ENCODE measurements around the gene SLC38A11. TPM values are rescaled to one million over a fixed set of nuclear protein-coding genes. Genes with fewer than 3 reads are reported as not detected.

The SLC38A11 gene
- polyA plus RNA-seq, 1 donor (not counting 4 experiments of a cell fraction or from before 2014, with no cell fraction given) = not detected

DNA sequence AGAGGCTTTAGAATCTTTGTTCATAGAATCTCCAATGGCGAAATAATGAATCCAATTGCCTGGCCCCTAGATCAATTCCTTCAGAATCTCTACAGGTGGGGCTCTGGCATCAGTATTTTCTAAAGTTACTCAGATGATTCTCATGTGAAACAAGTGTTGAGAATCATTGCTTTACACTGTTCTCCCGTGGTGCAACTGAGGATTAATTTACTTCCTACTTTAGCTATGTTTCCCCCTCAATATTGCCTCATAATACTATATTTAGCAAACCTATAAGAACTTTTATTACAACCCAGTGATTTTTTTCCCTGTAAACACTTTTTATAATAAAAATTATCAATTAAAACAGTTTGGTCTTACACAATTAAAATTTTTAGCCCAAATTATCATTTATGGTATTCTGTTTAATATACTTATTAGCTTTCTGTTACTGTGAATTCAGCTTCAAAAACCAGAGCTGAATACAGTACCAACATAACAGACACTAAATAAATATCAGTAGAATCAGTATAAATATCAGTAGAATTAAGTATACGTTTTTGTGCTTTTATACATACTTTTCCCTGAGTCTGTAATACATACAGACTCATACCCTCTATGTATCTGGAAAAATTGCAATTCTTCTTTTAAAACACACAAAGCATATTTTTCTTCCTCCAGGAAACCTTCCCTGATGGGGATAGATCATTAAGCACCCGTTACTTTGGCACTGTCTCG, 20.8 kb downstream of the SLC38A11 start:
- FAIRE-seq = no peak
- dilution Hi-C loops (cut with MboI; ENCODE audit: extremely low pct_ligation_motif_present, low sequenced_read_pairs) = no loop called here

DNA sequence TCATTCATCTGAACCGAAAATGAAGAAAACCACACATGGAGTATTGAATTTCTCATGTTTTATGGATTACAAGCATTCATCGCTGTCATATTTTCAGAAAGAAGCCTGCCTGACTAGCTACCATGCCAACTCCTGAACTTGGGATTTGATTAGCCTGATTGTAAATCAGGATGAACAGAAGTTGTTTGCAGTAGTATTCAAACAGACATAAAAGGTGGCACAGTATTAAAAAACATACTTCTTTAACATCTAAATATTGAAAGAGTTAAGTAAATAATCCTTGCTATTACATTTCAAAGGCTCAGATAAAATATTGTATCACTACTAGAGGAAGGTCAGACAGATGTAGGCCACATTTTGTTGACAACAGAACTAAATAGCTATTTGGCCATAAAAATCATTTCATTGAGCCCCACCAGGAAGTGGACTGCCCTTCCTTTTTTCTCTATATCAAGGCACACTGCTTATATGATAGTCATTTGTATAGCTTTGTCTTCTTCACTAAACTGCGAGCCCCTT, 21.6 kb downstream of the SLC38A11 start:
- no peak overlapping the region for H2AFZ ChIP-seq (ENCODE audit: control insufficient read depth, low read length)

More for the DNA sequence above, 20.8 kb downstream of the SLC38A11 start:
- Histone ChIP-seq H3K9me3 (ENCODE audit: control insufficient read depth, low read depth, low read length) (no peaks in the 10 kb centered on the region), H2AFZ (ENCODE audit: control insufficient read depth, low read length) (no peak overlapping the region), H3K36me3 (ENCODE audit: control insufficient read depth in 2 of 2, extremely low read depth in 1 of 2, insufficient read depth in 2 of 2, low read length in 2 of 2) (no peaks in the 10 kb centered on the region), H4K20me1 (ENCODE audit: control insufficient read depth, extremely low read depth, insufficient read depth, low read length) (no peaks in the 10 kb centered on the region), H3K9me1 (ENCODE audit: control insufficient read depth, extremely low read depth, insufficient read depth, low read length) (no peaks in the 10 kb centered on the region), H3K9ac (ENCODE audit: control insufficient read depth, extremely low read depth, insufficient read depth, low read length) (no peak overlapping the region), H3K27me3 (ENCODE audit: control insufficient read depth, extremely low read depth, insufficient read depth, low read length) (no peaks in the 10 kb centered on the region), H3K4me2 (ENCODE audit: control insufficient read depth, extremely low read depth, insufficient read depth, low read depth, low read length) (no peak overlapping the region), H3K4me1 (ENCODE audit: control insufficient read depth, extremely low read depth, insufficient read depth, low read length) (no peaks in the 10 kb centered on the region), H3K79me2 (ENCODE audit: control insufficient read depth, insufficient read depth, low read length) (no peaks in the 10 kb centered on the region), H3K4me3 (ENCODE audit: control insufficient read depth in 2 of 3, extremely low read depth in 1 of 3, insufficient read depth in 2 of 3, low read depth in 1 of 3, low read length in 3 of 3) (no peak overlapping the region), H3K27ac (ENCODE audit: control insufficient read depth, insufficient read depth, low read length) (no peak overlapping the region)
- no peak for DNase-seq (ENCODE audit: low read depth, low spot score)
- no peak for TF ChIP-seq EZH2 (IDR thresholded peaks at IDR 0.05; ENCODE audit: low read length)
- TF ChIP-seq, protein P1, sequence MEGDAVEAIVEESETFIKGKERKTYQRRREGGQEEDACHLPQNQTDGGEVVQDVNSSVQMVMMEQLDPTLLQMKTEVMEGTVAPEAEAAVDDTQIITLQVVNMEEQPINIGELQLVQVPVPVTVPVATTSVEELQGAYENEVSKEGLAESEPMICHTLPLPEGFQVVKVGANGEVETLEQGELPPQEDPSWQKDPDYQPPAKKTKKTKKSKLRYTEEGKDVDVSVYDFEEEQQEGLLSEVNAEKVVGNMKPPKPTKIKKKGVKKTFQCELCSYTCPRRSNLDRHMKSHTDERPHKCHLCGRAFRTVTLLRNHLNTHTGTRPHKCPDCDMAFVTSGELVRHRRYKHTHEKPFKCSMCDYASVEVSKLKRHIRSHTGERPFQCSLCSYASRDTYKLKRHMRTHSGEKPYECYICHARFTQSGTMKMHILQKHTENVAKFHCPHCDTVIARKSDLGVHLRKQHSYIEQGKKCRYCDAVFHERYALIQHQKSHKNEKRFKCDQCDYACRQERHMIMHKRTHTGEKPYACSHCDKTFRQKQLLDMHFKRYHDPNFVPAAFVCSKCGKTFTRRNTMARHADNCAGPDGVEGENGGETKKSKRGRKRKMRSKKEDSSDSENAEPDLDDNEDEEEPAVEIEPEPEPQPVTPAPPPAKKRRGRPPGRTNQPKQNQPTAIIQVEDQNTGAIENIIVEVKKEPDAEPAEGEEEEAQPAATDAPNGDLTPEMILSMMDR (optimal IDR thresholded peaks at IDR 0.05 in 1 of 3, IDR thresholded peaks at IDR 0.05 in 1 of 3, conservative IDR thresholded peaks at IDR 0.05 in 1 of 3; ENCODE audit: extremely low read depth in 1 of 3, insufficient read depth in 2 of 3, low read length in 3 of 3) = no peak

More for the DNA sequence above, 21.6 kb downstream of the SLC38A11 start:
- no peaks in the 10 kb centered on the region for H3K27me3 ChIP-seq (ENCODE audit: control insufficient read depth, extremely low read depth, insufficient read depth, low read length)
- H3K4me2 ChIP-seq (ENCODE audit: control insufficient read depth, extremely low read depth, insufficient read depth, low read depth, low read length) = no peak overlapping the region
- H3K36me3 ChIP-seq (ENCODE audit: control insufficient read depth in 2 of 2, extremely low read depth in 1 of 2, insufficient read depth in 2 of 2, low read length in 2 of 2) = no peaks in the 10 kb centered on the region
- DNase-seq (ENCODE audit: low read depth, low spot score) (no peak), FAIRE-seq (no peak)
- H3K27ac ChIP-seq (ENCODE audit: control insufficient read depth, insufficient read depth, low read length) = no peak overlapping the region
- no peaks in the 10 kb centered on the region for H3K4me1 ChIP-seq (ENCODE audit: control insufficient read depth, extremely low read depth, insufficient read depth, low read length)
- H3K79me2 ChIP-seq (ENCODE audit: control insufficient read depth, insufficient read depth, low read length) = no peaks in the 10 kb centered on the region
- H3K9me3 ChIP-seq (ENCODE audit: control insufficient read depth, low read depth, low read length) = no peaks in the 10 kb centered on the region
- dilution Hi-C loops (cut with MboI; ENCODE audit: extremely low pct_ligation_motif_present, low sequenced_read_pairs) = no loop called here
- H3K4me3 ChIP-seq (ENCODE audit: control insufficient read depth in 2 of 3, extremely low read depth in 1 of 3, insufficient read depth in 2 of 3, low read depth in 1 of 3, low read length in 3 of 3) = no peak overlapping the region
- no peak for TF ChIP-seq EZH2 (IDR thresholded peaks at IDR 0.05; ENCODE audit: low read length)
- TF ChIP-seq, protein P1 (optimal IDR thresholded peaks at IDR 0.05 in 1 of 3, IDR thresholded peaks at IDR 0.05 in 1 of 3, conservative IDR thresholded peaks at IDR 0.05 in 1 of 3; ENCODE audit: extremely low read depth in 1 of 3, insufficient read depth in 2 of 3, low read length in 3 of 3) = no peak
- H3K9me1 ChIP-seq (ENCODE audit: control insufficient read depth, extremely low read depth, insufficient read depth, low read length) = no peaks in the 10 kb centered on the region
- H4K20me1 ChIP-seq (ENCODE audit: control insufficient read depth, extremely low read depth, insufficient read depth, low read length) = no peaks in the 10 kb centered on the region
- no peak overlapping the region for H3K9ac ChIP-seq (ENCODE audit: control insufficient read depth, extremely low read depth, insufficient read depth, low read length)

Measured in keratinocyte (primary cell).